Endodermal cell (in vitro differentiated cells): Measurements from ENCODE around the gene CALCB. TPM values are rescaled to one million over a fixed set of nuclear protein-coding genes. Genes with fewer than 3 reads are reported as not detected.

ENCODE experiments used
- DNase-seq: peaks from one replicate; pipeline ENCODE4 v3.0.0-alpha.2; 2017
- H3K27ac ChIP-seq: 2 replicates; pipeline ENCODE4 v1.5.1; 2013; ENCODE audit warnings: mild to moderate bottlenecking, low read depth, low read length, moderate library complexity
- H3K27me3 ChIP-seq: 2 replicates; pipeline ENCODE4 v1.6.1; 2013; ENCODE audit warnings: mild to moderate bottlenecking, low read length, moderate library complexity; ENCODE audit not compliant: insufficient read depth, control insufficient read depth, poor library complexity, severe bottlenecking
- H3K36me3 ChIP-seq: 2 replicates; pipeline ENCODE4 v1.7.0; 2013; ENCODE audit warnings: mild to moderate bottlenecking, low read length, moderate library complexity; ENCODE audit not compliant: control insufficient read depth, insufficient read depth
- H3K4me1 ChIP-seq: one replicate; pipeline ENCODE4 v1.7.0; 2013; ENCODE audit warnings: low read length; ENCODE audit not compliant: control insufficient read depth, insufficient read depth
- H3K4me3 ChIP-seq: 2 replicates; pipeline ENCODE4 v1.5.1; 2013; ENCODE audit warnings: mild to moderate bottlenecking, low read length, moderate library complexity
- H3K9ac ChIP-seq: 2 replicates; pipeline ENCODE4 v1.6.1; 2013; ENCODE audit warnings: mild to moderate bottlenecking, low read length, moderate library complexity; ENCODE audit not compliant: poor library complexity, severe bottlenecking; ENCODE audit errors: extremely low read depth
- H3K9me3 ChIP-seq: 2 replicates; pipeline ENCODE4 v1.6.1; 2013; ENCODE audit warnings: mild to moderate bottlenecking, low read length, moderate library complexity; ENCODE audit not compliant: control insufficient read depth
- H3K27ac Mint-ChIP-seq: 2 replicates; pipeline ENCODE4 v1.8.0; 2020; ENCODE audit warnings: mixed read lengths
- H3K27me3 Mint-ChIP-seq: 2 replicates; pipeline ENCODE4 v1.8.0; 2021; ENCODE audit warnings: mild to moderate bottlenecking, mixed read lengths; ENCODE audit not compliant: insufficient read depth
- H3K36me3 Mint-ChIP-seq: 2 replicates; pipeline ENCODE4 v1.8.0; 2020; ENCODE audit warnings: low read depth, mixed read lengths
- H3K4me1 Mint-ChIP-seq: 2 replicates; pipeline ENCODE4 v1.8.0; 2020; ENCODE audit warnings: mixed read lengths
- H3K4me3 Mint-ChIP-seq: 2 replicates; pipeline ENCODE4 v1.8.0; 2020; ENCODE audit warnings: mild to moderate bottlenecking, moderate library complexity, mixed read lengths
- H3K9me3 Mint-ChIP-seq: 2 replicates; pipeline ENCODE4 v1.8.0; 2020; ENCODE audit warnings: mild to moderate bottlenecking, mixed read lengths
- WGBS, 2 experiments: methylation state at CpG; one replicate each; pipeline versions ENCODE4 v1.1.5 to v1.1.7; 2013; ENCODE audit warnings: missing lambda C conversion rate in 2 of 2, mixed read lengths in 1 of 2; ENCODE audit not compliant: insufficient coverage in 1 of 2, insufficient read length in 1 of 2; 5-methylcytosine and 5-hydroxymethylcytosine counted together
- total RNA-seq, 2 donors: library from RNA; stranded (reverse); fragmentation: NEBNext Ultra II Directional in 1 of 2; extraction: Animal tissue kit (Norgen Biotek cat#: 25700) in 1 of 2; gene quantifications; 2 replicates in 1 of 2; 3 replicates in 1 of 2; pipeline ENCODE4 v1.2.1, GENCODE V29; 2021
- TF ChIP-seq, protein P1 (sequence below): fragments of 200-600 bp; sonication (generic); conservative IDR thresholded peaks from 2 replicates; pipeline ENCODE4 v1.5.0; 2021; ENCODE audit warnings: antibody characterized with exemption, mild to moderate bottlenecking

Gene CALCB
- total RNA-seq, 2 donors from 2014 or later: not detected

DNA sequence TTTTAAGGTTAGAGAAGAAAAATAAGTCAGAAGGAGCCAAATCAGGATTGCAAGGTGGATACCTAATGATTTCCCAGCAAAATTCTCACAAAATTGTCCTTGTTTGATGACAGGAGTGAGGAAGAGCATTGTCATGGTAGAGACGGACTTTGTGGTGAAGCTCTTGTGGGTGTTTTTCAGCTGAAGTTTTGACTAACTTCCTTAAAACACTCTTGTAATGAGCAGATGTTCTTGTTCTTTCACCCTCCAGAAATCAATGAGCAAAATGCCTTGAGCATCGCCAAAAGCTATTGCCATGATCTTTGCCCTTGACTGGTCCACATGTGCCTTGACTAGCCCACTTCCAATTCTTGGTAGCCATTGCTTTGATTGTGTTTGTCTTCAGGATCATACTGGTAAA is 20.0 kb downstream of the CALCB start:
- H3K9me3 ChIP-seq: no peaks in the 10 kb centered on the region
- no peak for DNase-seq
- H3K4me3 ChIP-seq: no peak overlapping the region
- 91 to 100% methylated on average over 2 of the region's 2 CpGs for WGBS, 2 experiments
- Mint-ChIP-seq H3K4me3 (no peak overlapping the region), H3K9me3 (peaks cover 2% of the 10 kb centered on the region), H3K27ac (no peak overlapping the region), H3K4me1 (peaks cover 2% of the 10 kb centered on the region), H3K36me3 (no peaks in the 10 kb centered on the region), H3K27me3 (peaks cover 1% of the 10 kb centered on the region)
- H3K27me3 ChIP-seq: no peaks in the 10 kb centered on the region
- no peak overlapping the region for H3K9ac ChIP-seq
- no peaks in the 10 kb centered on the region for H3K36me3 ChIP-seq
- TF ChIP-seq, protein P1, sequence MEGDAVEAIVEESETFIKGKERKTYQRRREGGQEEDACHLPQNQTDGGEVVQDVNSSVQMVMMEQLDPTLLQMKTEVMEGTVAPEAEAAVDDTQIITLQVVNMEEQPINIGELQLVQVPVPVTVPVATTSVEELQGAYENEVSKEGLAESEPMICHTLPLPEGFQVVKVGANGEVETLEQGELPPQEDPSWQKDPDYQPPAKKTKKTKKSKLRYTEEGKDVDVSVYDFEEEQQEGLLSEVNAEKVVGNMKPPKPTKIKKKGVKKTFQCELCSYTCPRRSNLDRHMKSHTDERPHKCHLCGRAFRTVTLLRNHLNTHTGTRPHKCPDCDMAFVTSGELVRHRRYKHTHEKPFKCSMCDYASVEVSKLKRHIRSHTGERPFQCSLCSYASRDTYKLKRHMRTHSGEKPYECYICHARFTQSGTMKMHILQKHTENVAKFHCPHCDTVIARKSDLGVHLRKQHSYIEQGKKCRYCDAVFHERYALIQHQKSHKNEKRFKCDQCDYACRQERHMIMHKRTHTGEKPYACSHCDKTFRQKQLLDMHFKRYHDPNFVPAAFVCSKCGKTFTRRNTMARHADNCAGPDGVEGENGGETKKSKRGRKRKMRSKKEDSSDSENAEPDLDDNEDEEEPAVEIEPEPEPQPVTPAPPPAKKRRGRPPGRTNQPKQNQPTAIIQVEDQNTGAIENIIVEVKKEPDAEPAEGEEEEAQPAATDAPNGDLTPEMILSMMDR: no peak
- no peak overlapping the region for H3K27ac ChIP-seq
- H3K4me1 ChIP-seq: no peaks in the 10 kb centered on the region

DNA sequence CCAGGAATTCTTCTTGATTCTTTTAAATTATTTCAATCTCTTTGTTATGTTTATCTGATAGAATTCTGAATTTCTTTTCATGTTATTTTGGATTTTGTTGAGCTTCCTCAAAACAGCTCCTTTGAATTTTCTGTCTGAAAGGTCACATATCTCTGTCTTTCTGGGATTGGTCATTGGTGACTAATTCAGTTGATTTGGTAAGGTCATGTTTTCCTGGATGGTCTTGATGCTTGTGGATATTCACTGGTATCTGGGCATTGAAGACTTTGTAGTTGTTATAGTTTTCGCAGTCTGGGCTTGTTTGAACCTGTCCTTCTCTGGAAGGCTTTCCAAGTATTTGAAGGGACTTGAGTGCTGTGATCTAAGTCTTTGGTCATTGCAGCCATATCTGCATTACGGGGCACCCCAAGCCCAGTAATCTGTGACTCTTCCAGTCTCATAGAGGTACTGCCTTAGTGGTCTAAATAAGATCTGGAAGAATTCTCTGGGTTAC is 22.4 kb downstream of the CALCB start:
- Mint-ChIP-seq H3K27ac (no peak overlapping the region), H3K4me1 (peaks cover 2% of the 10 kb centered on the region), H3K27me3 (peaks cover 7% of the 10 kb centered on the region), H3K4me3 (no peak overlapping the region), H3K36me3 (no peaks in the 10 kb centered on the region), H3K9me3 (no peaks in the 10 kb centered on the region)
- 88 to 100% methylated on average over 1 to 2 of the region's 2 CpGs for WGBS, 2 experiments
- no peaks in the 10 kb centered on the region for H3K9me3 ChIP-seq
- peaks cover 4% of the 10 kb centered on the region for H3K27me3 ChIP-seq
- no peak overlapping the region for H3K4me3 ChIP-seq
- H3K36me3 ChIP-seq: no peaks in the 10 kb centered on the region
- H3K4me1 ChIP-seq: no peaks in the 10 kb centered on the region
- DNase-seq: no peak
- H3K9ac ChIP-seq: no peak overlapping the region
- no peak overlapping the region for H3K27ac ChIP-seq
- TF ChIP-seq, protein P1: no peak

DNA sequence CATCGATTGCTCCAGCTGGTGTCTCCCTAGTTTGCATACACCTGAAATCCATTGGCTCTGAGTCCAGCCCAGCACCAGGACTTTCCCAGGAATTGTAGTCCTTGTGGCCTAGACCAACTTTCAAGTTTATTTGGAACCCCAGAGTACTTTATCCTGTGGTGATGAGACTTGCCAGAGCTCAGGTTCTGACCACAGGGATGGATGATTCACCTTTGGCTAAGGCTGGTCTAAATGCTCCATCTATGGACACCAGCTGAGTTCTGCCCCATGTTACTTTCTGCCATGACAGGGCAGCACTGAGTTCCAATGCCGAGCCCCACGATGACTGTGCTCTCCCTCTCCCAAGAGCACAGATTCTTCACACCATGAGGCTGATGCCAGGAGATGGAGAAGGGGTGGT is 24.0 kb downstream of the CALCB start:
- Histone ChIP-seq H3K4me1 (no peaks in the 10 kb centered on the region), H3K36me3 (no peaks in the 10 kb centered on the region), H3K9ac (no peak overlapping the region), H3K27me3 (peaks cover 4% of the 10 kb centered on the region), H3K4me3 (no peak overlapping the region), H3K27ac (no peak overlapping the region), H3K9me3 (no peaks in the 10 kb centered on the region)
- Mint-ChIP-seq H3K4me3 (no peak overlapping the region), H3K4me1 (no peaks in the 10 kb centered on the region), H3K27me3 (peaks cover 9% of the 10 kb centered on the region), H3K36me3 (no peaks in the 10 kb centered on the region), H3K27ac (no peak overlapping the region), H3K9me3 (no peaks in the 10 kb centered on the region)
- WGBS, 2 experiments: 89 to 100% methylated on average over 1 to 3 of the region's 3 CpGs
- no peak for DNase-seq
- TF ChIP-seq, protein P1: no peak
